Breast epithelium (tissue), 4 donors: Measurements from ENCODE around the gene GHRHR. TPM values are rescaled to one million over a fixed set of nuclear protein-coding genes. Genes with fewer than 3 reads are reported as not detected.

Experiments used
- DNase-seq, 2 donors: peaks; one replicate each; pipeline ENCODE4 v3.0.0-alpha.2; 2019; ENCODE audit warnings: low spot score in 2 of 2
- H3K27ac ChIP-seq, 2 donors: fragments of 200-600 bp; sonication (generic) in 1 of 2; one replicate each; pipeline ENCODE4 v1.5.1; 2016 to 2019; ENCODE audit warnings: mild to moderate bottlenecking in 1 of 2
- H3K27me3 ChIP-seq, 2 donors: fragments of 200-600 bp; sonication (generic) in 1 of 2; one replicate each; pipeline versions ENCODE4 v1.5.1 to v1.6.0; 2017 to 2019; ENCODE audit warnings: control low read depth in 1 of 2, mild to moderate bottlenecking in 1 of 2
- H3K36me3 ChIP-seq: fragments of 200-600 bp; one replicate; pipeline ENCODE4 v1.5.1; 2019
- H3K4me1 ChIP-seq, 2 donors: fragments of 200-600 bp; sonication (generic); one replicate each; pipeline ENCODE4 v1.5.1; 2016 to 2019; ENCODE audit warnings: control low read depth in 1 of 2
- H3K4me3 ChIP-seq, 3 donors: fragments of 200-600 bp; sonication (generic); 1 replicate in 2 of 3; 2 replicates in 1 of 3; pipeline ENCODE4 v1.5.1; 2016 to 2019; ENCODE audit warnings: mild to moderate bottlenecking in 3 of 3, moderate library complexity in 2 of 3
- H3K9me3 ChIP-seq, 2 donors: fragments of 200-600 bp; sonication (generic) in 1 of 2; one replicate each; pipeline ENCODE4 v1.5.1; 2016 to 2019; ENCODE audit warnings: control low read depth in 1 of 2
- CTCF ChIP-seq, 3 donors: fragments of 450-650 bp; IDR thresholded peaks; one replicate each; pipeline ENCODE4 v1.5.1; 2016 to 2017; ENCODE audit warnings: antibody characterized with exemption in 3 of 3, mild to moderate bottlenecking in 3 of 3, moderate library complexity in 3 of 3
- POLR2A ChIP-seq: fragments of 450-650 bp; IDR thresholded peaks from one replicate; pipeline ENCODE4 v1.6.1; 2016; ENCODE audit warnings: antibody characterized with exemption, mild to moderate bottlenecking, moderate library complexity
- POLR2AphosphoS5 ChIP-seq, 3 donors: sonication (generic); formaldehyde crosslinking; IDR thresholded peaks; one replicate each; pipeline ENCODE4 v1.6.1; 2017; ENCODE audit warnings: antibody characterized with exemption in 3 of 3
- intact Hi-C: fragments of 100-400 bp; cut with DNase I; formaldehyde crosslinking; loops from one replicate; pipeline ENCODE4 v1.15.1; 2023; ENCODE audit warnings: low total_unique reads
- total RNA-seq, 3 donors: library from RNA; depleted of rRNA; stranded (reverse); fragments of >200 nt; gene quantifications; one replicate each; pipeline ENCODE4 v1.1.0, GENCODE V29; 2016

Gene GHRHR
- total RNA-seq, 3 donors from 2014 or later = not detected

GRCh38 chr7:30989824-30990672 lies 26.3 kb downstream of the GHRHR start:
- Histone ChIP-seq H3K36me3 (no peaks in the 10 kb centered on the region), H3K4me1 (no peaks in the 10 kb centered on the region), H3K9me3 (no peaks in the 10 kb centered on the region), H3K27ac (no peak overlapping the region), H3K4me3 (no peak overlapping the region), H3K27me3 (no peaks in the 10 kb centered on the region)
- no peak for TF ChIP-seq POLR2A
- TF ChIP-seq CTCF (IDR thresholded peaks at IDR 0.05) = no peak
- TF ChIP-seq POLR2AphosphoS5 (IDR thresholded peaks at IDR 0.05) = no peak
- no peak for DNase-seq
- intact Hi-C loops = no loop called here

GRCh38 chr7:30990673-30991170 lies 27.0 kb downstream of the GHRHR start:
- H3K27me3 ChIP-seq = no peaks in the 10 kb centered on the region
- intact Hi-C loops = no loop called here
- no peaks in the 10 kb centered on the region for H3K4me1 ChIP-seq
- no peak overlapping the region for H3K4me3 ChIP-seq
- no peaks in the 10 kb centered on the region for H3K36me3 ChIP-seq
- no peak for TF ChIP-seq POLR2AphosphoS5 (IDR thresholded peaks at IDR 0.05)
- TF ChIP-seq CTCF (IDR thresholded peaks at IDR 0.05) = no peak
- DNase-seq = no peak
- no peak overlapping the region for H3K27ac ChIP-seq
- H3K9me3 ChIP-seq = no peaks in the 10 kb centered on the region

GRCh38 chr7:30992414-30992813 lies 28.7 kb downstream of the GHRHR start:
- Histone ChIP-seq H3K4me3 (no peak overlapping the region), H3K27ac (no peak overlapping the region), H3K36me3 (no peaks in the 10 kb centered on the region), H3K9me3 (no peaks in the 10 kb centered on the region), H3K4me1 (no peaks in the 10 kb centered on the region), H3K27me3 (no peaks in the 10 kb centered on the region)
- TF ChIP-seq POLR2A = no peak
- TF ChIP-seq POLR2AphosphoS5 (IDR thresholded peaks at IDR 0.05) = no peak
- TF ChIP-seq CTCF (IDR thresholded peaks at IDR 0.05) = no peak
- intact Hi-C loops = no loop called here
- no peak for DNase-seq

- Histone ChIP-seq H3K9me3 (no peaks in the 10 kb centered on the region), H3K36me3 (no peaks in the 10 kb centered on the region), H3K27ac (peak overlapping the region in 1 of 2 donors; percentile 34), H3K27me3 (no peaks in the 10 kb centered on the region), H3K4me3 (no peak overlapping the region), H3K4me1 (no peaks in the 10 kb centered on the region)
- no peak for DNase-seq
- no peak for TF ChIP-seq POLR2AphosphoS5 (IDR thresholded peaks at IDR 0.05)
- TF ChIP-seq POLR2A = no peak
- no peak for TF ChIP-seq CTCF (IDR thresholded peaks at IDR 0.05)
- intact Hi-C loops = no loop called here
Measured at GRCh38 chr7:30994206-30995100, 30.7 kb downstream of the GHRHR start.
